Measurements from ENCODE around the gene ANXA2.
"Not testable (repeated sequence)": the region's sequence is repeated elsewhere in the genome, so short reads cannot be mapped to it uniquely, and the experiment has no call there.

Gene ANXA2

DNA sequence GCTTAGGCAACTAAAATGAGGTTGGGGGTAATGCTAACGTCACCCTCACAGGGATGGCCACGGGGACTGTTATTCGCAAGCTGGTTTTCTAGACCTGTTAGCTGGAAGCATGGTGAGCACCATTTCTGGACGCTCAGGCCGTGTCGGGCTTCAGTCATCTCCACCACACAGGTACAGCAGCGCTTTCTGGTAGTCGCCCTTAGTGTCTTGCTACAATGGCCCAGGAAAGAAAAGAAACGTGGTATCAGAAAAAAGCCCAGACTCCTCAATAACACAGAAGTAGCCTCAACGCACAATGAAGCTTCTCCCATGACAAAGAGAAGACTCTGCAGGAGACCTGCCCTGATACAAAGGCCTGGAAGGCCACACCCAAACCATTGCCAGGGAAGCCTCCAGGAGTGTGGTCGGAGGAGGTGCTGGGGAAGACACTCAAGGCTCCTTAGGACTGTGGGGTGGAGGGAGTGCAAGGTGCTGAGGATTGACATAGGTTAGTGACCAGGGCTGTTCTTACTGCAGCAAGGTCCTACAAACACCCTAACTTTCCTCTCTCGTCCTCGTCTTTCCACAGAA is 50.2 kb downstream of the ANXA2 start:
- FAIRE-seq = no peak
- DNase-seq (ENCODE audit: insufficient read length, low spot score) = no peak

DNA sequence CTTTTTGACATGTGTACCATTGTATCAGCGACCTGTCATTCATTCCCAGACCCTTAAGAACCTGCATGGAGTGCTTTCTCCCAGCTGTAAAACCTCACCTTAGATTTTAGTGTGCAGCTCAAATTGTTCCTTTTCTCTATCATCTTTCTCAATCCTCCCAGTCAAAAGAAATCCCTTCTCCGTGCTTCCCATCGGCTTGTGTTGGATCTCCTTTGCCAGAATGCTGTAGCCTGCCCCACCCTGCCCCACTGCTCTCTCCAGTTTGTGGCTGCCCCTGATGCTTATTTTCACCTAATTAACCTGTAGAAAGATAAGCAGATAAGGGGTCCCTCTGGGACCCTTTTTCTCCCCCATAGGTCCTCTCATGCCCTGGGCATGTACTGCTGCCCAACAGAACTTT is 51.1 kb downstream of the ANXA2 start:
- FAIRE-seq (no peak), DNase-seq (ENCODE audit: insufficient read length, low spot score) (no peak)

DNA sequence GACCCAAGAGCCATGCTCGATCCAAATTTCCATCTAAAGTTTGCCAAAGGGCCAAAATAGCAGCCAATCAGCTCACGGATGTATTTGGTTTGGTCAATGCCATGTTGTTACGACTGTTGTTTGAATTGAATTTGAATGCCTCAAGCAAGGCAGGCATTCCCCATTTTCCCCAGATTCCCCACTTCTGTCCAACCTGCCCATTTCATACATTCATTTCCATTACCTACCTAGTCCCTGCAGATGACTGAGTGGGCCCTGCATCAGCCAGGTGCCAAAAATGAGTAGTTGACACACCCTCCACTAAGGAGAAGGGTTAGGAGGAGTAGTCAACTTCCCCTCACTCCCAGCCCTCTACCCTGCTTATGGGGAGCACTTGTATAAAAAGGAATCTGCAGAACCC is 51.7 kb downstream of the ANXA2 start:
- DNase-seq (ENCODE audit: insufficient read length, low spot score) (no peak), FAIRE-seq (no peak)

DNA sequence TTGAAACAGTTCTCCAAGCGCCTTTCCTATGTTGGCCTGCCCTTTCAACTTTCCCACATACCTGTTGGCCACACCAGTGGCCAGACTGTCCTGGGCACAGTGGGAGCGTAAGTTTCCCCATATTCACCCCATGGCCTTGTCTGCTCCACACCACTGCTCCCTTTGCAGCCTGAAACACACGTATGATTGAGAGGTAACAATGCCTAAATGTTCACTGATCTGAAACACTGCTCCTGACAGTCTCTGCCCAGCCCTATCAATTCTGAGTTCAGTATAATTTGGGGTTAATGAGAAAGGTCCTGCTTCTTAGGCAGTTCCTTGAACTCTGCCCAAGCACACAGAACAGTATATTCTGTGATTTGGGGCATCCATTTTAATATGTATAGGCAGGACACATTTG is 52.2 kb downstream of the ANXA2 start:
- FAIRE-seq = peak; percentile 26
- no peak for DNase-seq (ENCODE audit: insufficient read length, low spot score)

DNA sequence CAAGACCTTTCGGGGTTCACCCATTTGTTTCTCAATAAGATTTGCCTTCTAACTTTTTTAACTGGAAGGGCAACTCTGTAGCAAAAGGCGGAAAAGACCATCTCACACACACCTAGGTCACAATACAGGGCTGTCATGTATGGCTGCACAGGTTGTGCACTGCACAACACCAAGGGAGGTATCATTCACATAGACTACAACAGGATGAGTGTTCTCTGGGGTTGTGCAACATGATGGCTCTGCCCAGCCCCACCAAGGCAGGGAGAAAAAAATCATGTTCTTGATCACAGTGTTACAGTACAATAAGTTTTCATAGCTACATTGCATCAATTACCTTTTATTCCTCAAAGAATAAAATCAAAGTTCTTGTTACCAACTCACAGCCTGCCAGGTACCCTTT is 52.8 kb downstream of the ANXA2 start:
- FAIRE-seq (peak; percentile 13), DNase-seq (ENCODE audit: insufficient read length, low spot score) (no peak)

DNA sequence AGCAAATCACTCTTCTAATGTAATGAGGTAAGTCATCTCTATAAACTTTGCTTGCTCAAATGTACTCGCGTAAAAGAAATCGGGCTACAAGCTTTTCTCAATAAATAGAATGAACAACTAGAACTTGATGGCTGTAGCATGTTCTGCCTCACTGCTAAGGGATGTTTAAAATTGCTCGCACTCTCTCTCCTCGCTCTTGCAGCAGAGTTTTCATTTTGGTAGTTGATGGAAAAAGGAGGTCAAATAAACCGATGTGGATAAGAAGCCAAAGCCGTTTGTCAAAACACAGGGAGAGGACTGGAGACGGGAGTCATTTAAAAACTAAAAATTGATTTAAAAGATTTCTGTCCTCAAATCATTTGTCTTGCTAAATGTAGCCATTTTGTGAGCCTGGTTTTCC is 53.3 kb downstream of the ANXA2 start:
- FAIRE-seq (no peak), DNase-seq (ENCODE audit: insufficient read length, low spot score) (no peak)

DNA sequence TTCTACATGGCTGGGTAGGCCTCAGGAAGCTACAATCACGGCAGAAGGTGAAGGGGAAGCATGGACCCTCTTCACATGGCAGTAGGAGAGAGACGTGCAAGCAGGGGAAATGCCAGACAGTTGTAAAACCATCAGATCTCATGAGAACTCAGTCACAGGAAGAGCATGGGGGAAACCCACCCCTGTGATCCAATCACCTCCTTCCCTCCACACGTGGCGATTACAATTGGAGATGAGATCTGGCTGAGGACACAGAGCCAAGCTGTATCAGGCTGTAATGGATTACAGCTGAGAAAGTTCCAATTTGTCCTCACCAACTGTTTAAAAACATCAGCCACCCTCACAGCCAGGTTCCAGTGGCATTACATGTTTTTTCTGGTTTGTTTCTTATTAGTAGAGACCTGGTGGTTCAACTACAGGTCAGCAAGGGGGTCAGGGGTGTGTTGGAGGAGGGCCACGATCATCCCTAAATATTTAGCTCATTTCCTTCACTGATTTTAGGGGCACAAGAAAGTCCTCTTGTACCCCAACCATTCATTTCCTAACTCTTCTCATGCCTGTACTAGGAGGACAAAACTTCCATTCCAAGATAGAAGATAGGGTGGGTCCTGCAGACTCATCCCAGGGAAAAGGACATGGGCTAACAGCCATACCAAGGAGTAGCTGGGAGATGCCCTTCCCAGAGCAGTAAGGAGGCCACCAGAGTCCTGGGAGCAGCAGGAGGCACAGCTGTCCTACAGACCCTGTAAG is 54.4 kb downstream of the ANXA2 start:
- DNase-seq (ENCODE audit: insufficient read length, low spot score) (no peak), FAIRE-seq (peak; percentile 69)

DNA sequence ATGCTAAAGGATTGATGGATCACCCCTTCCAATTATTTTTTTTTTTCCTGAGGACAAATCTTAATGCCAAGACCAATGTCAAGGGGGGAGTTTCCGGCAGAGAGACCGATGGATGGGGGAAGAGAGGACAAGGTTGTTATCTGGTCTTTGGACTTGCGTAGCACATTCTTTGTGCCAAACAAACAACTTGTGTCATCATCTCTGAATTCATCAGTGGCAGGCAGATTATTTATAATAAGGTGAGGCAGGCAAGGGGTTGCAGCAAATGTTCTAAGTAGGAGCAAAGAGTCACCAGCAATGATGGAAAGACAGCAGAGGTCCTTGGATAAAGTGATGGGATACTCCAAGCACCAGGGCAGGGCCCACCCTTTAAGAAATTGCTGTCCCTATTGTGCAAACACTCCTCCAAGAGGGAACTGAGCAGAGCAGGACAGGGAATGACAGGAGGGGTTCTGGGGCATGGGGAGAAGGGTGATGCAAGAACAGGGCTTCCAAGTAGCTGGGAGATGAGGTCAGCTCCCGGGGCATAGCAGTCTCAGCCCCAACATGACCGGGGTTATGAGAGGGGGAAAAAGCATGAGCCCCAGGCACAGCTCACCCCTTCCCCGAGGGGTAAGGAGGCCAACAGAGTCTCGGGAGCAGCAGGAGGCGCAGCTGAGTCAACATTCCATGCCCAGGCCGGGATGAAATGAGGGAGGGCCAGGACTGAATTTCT is 57.4 kb downstream of the ANXA2 start:
- FAIRE-seq = no peak
- no peak for DNase-seq (ENCODE audit: insufficient read length, low spot score)

DNA sequence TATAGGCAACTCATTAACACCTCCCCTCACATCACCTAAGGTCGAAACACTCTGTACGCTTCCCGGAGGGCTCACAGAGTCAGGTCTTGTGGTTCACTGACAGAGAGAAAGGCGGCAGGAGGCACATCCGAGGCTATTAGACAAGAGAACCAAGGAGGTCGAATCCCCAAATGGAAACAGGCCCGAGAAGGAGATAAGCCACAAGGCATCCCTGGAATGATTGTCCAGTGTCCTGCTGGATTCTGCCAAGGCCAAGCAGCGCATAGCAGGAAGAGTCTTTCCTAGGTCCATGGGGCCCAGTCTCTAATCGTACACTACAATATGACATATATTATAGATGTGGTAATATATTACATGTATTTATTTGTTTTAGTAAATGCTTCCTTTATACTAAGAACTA is 58.5 kb downstream of the ANXA2 start:
- no peak for DNase-seq (ENCODE audit: insufficient read length, low spot score)

DNA sequence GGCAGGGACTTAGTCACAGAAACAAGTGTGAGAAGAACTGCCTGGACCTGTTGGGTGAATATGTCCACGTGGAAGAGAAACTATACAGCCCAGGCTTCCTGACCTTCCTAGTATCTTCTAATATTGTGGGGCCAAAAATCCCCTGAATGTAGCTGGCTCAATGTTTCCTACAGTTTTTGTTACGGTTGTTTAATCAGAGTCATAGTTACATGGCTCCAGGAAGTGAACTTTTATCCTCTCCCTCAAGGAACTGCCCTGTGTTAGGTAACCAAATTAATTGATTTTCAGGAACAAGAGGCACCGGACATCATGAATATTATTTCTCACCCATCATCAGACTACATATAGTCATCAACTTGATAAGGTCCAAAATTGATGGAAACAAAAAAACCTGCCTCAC is 59.0 kb downstream of the ANXA2 start:
- no peak for FAIRE-seq

More for the DNA sequence above, 58.5 kb downstream of the ANXA2 start:
- no peak for FAIRE-seq

DNA sequence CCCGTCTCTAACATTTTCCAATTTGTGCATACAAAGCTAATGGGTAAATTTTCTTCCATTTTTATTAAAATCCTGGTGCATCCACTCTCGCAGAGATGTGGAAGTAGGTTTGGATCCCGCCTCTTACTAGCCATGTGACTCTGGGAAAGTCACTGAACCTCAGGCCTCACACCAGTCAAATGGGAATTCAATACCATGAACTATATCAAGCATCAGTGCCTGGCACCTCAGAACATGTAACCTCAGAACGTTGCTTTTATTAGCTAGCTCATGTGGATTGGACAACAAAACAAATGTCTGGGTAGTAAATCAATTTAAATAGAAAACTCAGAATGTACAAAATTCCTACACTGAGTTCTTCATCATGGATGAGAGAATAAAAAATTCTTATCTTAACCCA is 60.7 kb downstream of the ANXA2 start:
- DNase-seq (ENCODE audit: insufficient read length, low spot score) (no peak), FAIRE-seq (no peak)

More for the DNA sequence above, 59.0 kb downstream of the ANXA2 start:
- no peak for DNase-seq (ENCODE audit: insufficient read length, low spot score)

DNA sequence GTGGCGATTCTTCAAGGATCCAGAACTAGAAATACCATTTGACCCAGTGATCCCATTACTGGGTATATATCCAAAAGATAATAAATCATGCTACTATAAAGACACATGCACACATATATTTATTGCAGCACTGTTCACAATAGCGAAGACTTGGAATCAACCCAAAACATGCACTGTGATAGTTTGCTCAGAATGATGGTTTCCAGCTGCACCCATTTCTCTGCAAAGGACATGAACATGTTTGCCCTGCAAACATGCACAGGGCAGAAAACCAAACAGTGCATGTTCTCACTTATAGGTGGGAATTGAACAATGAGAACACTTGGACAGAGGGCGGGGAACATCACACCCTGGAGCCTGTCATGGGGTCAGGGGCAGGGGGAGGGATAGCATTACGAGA is 62.5 kb downstream of the ANXA2 start:
- FAIRE-seq; DNase-seq (ENCODE audit: insufficient read length, low spot score): not testable (repeated sequence)

DNA sequence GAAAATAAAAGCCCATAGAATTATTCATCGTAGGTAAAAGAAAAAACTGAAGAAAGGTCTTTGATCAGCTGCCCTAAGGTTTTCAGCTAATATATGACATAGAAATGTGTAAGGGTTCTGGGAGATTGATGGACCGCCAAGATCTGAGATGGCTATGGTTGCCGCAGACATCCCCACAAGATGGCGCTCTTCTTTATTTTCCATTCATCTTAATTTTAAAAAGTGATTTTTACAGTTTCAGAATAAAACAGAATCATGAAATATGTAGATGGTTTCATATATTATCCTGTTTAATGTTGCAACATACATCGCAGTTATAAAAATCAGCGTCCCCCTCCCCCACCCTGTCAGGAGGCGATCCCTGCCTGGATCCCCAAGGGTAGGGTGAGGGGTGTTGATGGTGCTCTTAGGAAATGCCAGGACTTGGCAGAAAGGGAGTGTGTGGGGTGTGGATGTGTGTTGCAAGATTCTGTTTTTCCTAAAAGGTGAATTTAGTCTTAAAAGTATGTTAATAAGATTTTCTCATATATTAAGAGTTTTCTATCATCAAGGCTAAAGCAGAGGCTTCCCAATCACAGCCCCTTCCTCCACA is 68.8 kb downstream of the ANXA2 start:
- DNase-seq (ENCODE audit: insufficient read length, low spot score) = no peak

DNA sequence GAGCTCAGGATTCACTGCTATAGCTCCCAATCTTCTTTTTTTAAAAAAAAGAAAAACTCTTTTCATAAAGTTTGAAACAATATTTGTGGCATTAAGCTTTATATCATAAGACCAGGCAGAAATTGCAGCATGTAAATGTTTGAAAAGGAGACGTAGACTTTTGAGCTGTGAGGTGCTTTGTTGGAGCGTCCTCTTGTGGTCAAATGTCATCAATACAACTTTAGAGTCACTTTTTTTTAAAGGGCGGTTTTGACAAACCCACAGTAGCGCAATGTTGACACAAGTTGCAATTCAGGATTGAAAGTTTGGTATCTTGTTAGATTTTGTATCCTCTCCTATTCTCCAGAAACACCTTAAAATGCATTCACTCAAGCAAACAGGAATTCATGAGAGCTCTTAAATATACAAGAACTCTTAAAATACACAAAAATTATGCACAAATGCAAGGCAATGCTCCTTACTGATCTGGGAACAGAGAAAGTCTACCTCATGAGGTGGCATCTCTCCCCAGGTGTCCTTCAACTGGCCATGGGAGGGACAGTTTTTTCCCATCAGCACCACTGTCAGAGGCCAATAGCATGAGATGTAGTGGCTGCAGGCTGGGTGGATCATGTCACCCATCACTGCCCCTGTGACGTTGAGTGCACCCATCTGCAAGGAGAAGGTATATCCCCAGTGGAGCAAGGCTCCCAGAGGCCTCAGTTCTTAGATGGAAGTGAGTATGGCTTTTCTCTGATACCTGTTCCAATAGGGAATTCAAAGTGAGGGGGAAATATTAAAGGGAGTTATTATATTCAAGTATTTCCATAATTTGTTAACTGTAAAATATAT is 70.7 kb downstream of the ANXA2 start:
- FAIRE-seq = no peak
- DNase-seq (ENCODE audit: insufficient read length, low spot score) = no peak

More for the DNA sequence above, 68.8 kb downstream of the ANXA2 start:
- FAIRE-seq = no peak

DNA sequence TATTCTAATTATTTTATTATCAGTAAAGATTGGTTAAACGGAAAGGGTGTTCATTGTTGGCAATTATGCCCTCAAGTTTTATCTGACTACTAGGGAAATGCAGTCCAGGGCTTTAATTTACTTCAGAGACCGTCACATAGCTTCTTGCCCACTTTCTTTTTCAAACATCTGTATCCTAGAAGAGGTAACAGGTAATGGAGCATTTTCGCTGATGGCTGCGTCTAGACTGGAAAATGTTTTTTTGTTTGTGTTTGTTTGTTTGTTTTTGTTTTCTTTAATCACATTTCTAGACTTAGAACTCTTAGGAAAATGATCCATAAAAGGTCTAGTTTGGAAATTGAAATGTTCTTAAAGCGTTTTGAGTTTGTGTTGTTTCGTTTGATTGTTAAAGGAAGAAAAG is 71.4 kb downstream of the ANXA2 start:
- no peak for DNase-seq (ENCODE audit: insufficient read length, low spot score)
- FAIRE-seq = no peak

DNA sequence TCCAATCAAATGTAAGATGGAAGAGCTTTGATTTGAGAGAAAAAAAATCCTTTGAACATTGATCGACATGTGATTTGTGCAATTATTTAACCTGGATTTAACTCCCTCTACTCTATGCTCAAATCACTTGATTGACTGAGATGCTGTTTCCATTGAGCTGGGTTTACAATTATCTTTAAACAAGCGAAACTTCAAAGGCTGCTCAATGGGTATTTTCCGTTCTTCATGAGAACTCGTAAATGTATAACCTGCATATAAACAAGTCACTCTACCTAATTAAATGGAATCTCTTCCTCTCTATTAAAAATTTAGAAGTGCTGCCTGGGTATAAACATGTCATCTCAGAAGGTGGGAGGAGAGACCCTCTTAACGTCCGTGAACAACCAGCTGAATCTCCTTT is 71.9 kb downstream of the ANXA2 start:
- FAIRE-seq (no peak), DNase-seq (ENCODE audit: insufficient read length, low spot score) (no peak)

DNA sequence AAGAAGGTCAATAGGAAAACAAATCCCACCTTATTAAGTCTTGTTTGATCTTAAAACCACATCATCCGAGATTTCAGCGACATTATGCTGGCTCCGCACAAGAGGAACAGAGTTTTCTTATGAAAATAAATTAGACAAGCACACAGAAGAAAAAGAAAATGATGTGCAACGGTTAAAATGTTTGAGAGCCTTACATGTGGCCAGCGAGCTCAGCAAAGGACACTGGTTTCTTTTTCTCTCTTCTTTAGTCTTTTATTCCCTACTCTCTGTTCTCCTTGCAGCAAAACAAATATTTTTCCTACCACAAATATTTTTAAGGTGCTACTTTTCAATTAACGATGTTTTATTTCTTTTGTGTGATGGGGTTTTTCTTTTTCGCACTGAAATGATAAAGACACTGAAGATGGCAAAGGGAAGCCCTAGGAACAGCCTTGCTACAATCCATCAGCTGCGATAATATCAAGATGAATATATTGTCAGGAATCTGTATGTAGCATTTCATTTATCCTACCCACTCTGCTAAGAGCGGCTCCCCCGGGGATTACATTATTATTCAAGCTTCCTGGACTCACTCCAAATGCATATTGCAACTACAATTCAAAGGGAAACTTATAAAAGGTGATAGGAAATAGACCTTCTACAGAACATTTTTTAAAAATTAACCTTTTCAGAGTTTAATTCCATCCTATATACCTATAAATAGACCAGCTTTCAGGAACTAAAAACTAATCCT is 72.9 kb downstream of the ANXA2 start:
- DNase-seq (ENCODE audit: insufficient read length, low spot score) (no peak), FAIRE-seq (no peak)

DNA sequence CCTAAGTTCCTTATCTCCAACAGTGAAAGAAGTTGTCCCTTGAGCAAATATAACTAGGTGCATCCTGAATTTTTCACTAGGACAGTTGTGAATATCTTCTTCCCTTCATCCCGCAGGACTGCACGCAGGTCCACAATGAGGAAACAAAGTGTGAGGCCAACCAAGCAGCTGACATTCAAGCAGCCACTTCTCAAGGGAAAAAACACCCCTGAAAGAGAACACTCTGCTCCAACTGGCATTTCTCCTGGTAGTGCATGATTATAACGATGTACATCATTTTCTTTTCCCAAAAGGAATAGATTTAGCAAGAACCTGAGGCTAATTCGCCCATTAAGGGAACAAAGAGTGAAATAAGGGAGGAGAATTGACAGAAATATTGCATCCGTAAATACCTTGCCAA is 74.5 kb downstream of the ANXA2 start:
- no peak for FAIRE-seq
- no peak for DNase-seq (ENCODE audit: insufficient read length, low spot score)

DNA sequence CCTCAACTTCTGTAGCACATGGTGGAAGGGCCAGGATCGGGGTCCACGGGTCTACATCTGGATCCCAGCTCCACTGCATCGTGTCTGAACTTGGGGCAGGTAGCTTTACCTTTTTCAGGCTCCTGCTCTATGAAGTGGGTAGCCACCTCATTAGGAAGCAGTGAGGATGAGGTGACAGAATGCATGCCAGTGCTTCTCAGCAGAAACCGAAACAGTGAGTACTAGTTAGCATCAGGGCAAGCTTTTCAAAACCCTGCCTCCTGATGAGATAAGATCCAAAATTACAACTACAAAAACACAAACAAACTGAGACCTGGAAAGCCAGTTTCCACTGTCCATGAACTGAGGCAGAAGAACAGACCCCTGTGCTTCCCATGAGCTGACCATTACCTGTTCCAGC is 77.4 kb downstream of the ANXA2 start:
- FAIRE-seq (no peak), DNase-seq (ENCODE audit: insufficient read length, low spot score) (no peak)

DNA sequence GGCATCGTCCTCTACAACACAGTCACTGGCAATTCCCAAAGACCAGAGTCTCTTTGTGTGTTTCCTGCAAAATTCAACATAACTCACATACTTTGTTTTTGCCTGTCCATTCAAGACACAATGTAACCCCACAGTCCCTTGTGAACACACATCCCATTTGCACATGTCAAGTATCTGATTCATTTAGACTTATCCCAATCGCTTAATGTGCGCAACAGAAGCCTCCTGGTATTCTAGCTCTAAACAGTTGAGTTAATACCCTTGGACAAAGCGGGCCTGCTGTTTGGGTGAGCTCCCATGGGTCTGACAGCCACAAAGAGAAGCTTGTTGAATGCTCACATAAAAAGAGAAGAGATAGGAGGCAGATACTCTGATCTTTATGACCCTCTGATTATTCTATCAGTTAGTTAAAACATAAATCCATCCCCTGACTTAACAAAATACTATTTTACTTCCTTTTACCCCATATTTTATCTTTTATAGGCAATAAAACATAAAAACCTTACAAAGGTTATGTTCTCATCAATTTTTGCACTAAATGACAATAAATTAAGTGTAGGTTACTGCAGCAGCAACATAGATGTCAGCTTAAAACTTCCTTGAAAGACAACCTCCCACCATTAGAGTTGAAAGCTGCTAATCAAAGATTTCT is 79.4 kb downstream of the ANXA2 start:
- FAIRE-seq (no peak), DNase-seq (ENCODE audit: insufficient read length, low spot score) (no peak)
